IPS-18c (cell line): ENCODE measurements around the gene SLCO4A1.

Experiments used
- H3K4me3 ChIP-seq: 2 replicates; pipeline ENCODE4 v1.7.0; 2013; ENCODE audit warnings: low read depth, mild to moderate bottlenecking, low read length, moderate library complexity; ENCODE audit not compliant: insufficient read depth
- H3K9me3 ChIP-seq: one replicate; pipeline ENCODE4 v1.6.1; 2013; ENCODE audit warnings: mild to moderate bottlenecking, low read length, moderate library complexity; ENCODE audit not compliant: control insufficient read depth, insufficient read depth

SLCO4A1 gene

GRCh38 chr20:62641321-62642050 is 817 bp upstream of the SLCO4A1 start:
- no peaks in the 10 kb centered on the region for H3K9me3 ChIP-seq
- peak overlapping the region; percentile 65 for H3K4me3 ChIP-seq

GRCh38 chr20:62642666-62643520 is 590 bp downstream of the SLCO4A1 start:
- Histone ChIP-seq H3K9me3 (no peaks in the 10 kb centered on the region), H3K4me3 (peak overlapping the region; percentile 65)

GRCh38 chr20:62643521-62644043 is 1.3 kb downstream of the SLCO4A1 start:
- Histone ChIP-seq H3K4me3 (peak overlapping the region; percentile 65; the same call in 1 of the 2 replicates), H3K9me3 (no peaks in the 10 kb centered on the region)

GRCh38 chr20:62644044-62644795 is 1.9 kb downstream of the SLCO4A1 start:
- Histone ChIP-seq H3K4me3 (no peak overlapping the region), H3K9me3 (no peaks in the 10 kb centered on the region)

- H3K9me3 ChIP-seq, result no peaks in the 10 kb centered on the region
- no peak overlapping the region for H3K4me3 ChIP-seq
These were observed 2.6 kb downstream of the SLCO4A1 start for GRCh38 chr20:62644802-62645496.

- no peaks in the 10 kb centered on the region for H3K9me3 ChIP-seq
- H3K4me3 ChIP-seq, result no peak overlapping the region
These were observed 3.3 kb downstream of the SLCO4A1 start for GRCh38 chr20:62645613-62646012.

- Histone ChIP-seq H3K4me3 (no peak overlapping the region), H3K9me3 (no peaks in the 10 kb centered on the region)
These were observed 4.7 kb downstream of the SLCO4A1 start for GRCh38 chr20:62646851-62647520.

GRCh38 chr20:62647521-62648317 is 5.4 kb downstream of the SLCO4A1 start:
- Histone ChIP-seq H3K4me3 (no peak overlapping the region), H3K9me3 (no peaks in the 10 kb centered on the region)

GRCh38 chr20:62648318-62648995 is 6.2 kb downstream of the SLCO4A1 start:
- H3K9me3 ChIP-seq, result no peaks in the 10 kb centered on the region
- no peak overlapping the region for H3K4me3 ChIP-seq

- Histone ChIP-seq H3K4me3 (no peak overlapping the region), H3K9me3 (no peaks in the 10 kb centered on the region)
These were observed 6.8 kb downstream of the SLCO4A1 start for GRCh38 chr20:62649140-62649539.

- no peaks in the 10 kb centered on the region for H3K9me3 ChIP-seq
- H3K4me3 ChIP-seq, result no peak overlapping the region
These were observed 8.4 kb downstream of the SLCO4A1 start for GRCh38 chr20:62650551-62651284.

- H3K4me3 ChIP-seq, result no peak overlapping the region
These were observed 9.2 kb downstream of the SLCO4A1 start for GRCh38 chr20:62651285-62652021.

GRCh38 chr20:62652041-62652893 is 10.0 kb downstream of the SLCO4A1 start:
- Histone ChIP-seq H3K4me3 (no peak overlapping the region), H3K9me3 (no peaks in the 10 kb centered on the region)

More at GRCh38 chr20:62651285-62652021, 9.2 kb downstream of the SLCO4A1 start:
- H3K9me3 ChIP-seq, result no peaks in the 10 kb centered on the region
